Posterior vena cava (tissue), 2 donors: ENCODE measurements around the gene ZNF772. TPM values are rescaled to one million over a fixed set of nuclear protein-coding genes. Genes with fewer than 3 reads are reported as not detected.

Experiments
- DNase-seq: peaks from one replicate; pipeline ENCODE4 v3.0.0-alpha.2; 2020; ENCODE audit warnings: low spot score
- intact Hi-C, 2 donors: fragments of 100-400 bp; cut with DNase I; formaldehyde crosslinking; loops; one replicate each; pipeline versions ENCODE4 v1.14.1 to v1.14.2; 2022 to 2023
- total RNA-seq, 2 donors: library from RNA; stranded (reverse); fragmentation: NEBNext Ultra II Directional; extraction: Animal tissue kit (Norgen Biotek cat#: 25700); gene quantifications; one replicate each; pipeline ENCODE4 v1.2.1, GENCODE V29; 2021
- donor health status: DM: yes; HTN: yes; CAD: no.
- donor health status: DM: yes; HTN: yes; CAD: no.

Gene ZNF772
- total RNA-seq, 2 donors from 2014 or later, result 6.3 to 8.1 TPM

DNA sequence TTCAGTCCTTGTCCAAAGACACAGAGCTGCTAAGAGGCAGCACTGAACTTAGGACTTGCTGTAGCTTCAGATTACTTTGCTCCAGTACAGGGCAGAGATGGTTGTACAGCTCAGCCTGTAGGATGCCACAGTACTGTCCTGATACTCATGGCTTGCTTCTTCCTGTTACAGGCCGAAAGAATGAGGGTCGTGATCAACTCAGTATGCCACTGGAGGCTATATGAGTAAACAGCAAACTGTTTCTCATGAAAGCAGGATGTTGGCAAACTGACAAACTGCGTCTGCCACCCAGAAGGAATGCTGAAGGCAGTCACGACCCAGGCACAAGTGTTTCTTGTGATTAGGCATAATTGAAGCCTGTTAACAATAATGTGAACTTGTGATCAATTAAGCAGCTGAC is 39.4 kb downstream of the ZNF772 start:
- intact Hi-C loops, result no loop called here
- no peak for DNase-seq

DNA sequence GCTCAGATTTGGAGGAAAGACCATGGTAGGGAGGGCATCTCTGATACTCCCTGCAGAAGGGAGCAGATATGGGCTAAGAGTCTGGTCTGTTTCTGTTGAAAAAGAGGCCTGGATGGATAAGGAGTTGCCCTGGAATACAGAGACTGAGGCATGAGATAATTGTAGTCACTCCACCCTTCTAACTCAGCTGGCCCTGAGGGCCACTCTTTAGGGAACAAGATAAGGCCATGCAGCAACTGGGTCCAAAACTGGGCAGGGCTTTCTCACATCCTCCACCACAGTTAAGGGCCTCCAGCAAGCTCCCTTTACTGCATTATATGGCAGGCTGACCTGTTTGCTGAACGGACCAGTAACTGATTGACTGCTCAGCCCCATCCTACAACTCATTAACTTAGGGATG is 40.9 kb downstream of the ZNF772 start:
- DNase-seq, result no peak
- intact Hi-C loops, result no loop called here

DNA sequence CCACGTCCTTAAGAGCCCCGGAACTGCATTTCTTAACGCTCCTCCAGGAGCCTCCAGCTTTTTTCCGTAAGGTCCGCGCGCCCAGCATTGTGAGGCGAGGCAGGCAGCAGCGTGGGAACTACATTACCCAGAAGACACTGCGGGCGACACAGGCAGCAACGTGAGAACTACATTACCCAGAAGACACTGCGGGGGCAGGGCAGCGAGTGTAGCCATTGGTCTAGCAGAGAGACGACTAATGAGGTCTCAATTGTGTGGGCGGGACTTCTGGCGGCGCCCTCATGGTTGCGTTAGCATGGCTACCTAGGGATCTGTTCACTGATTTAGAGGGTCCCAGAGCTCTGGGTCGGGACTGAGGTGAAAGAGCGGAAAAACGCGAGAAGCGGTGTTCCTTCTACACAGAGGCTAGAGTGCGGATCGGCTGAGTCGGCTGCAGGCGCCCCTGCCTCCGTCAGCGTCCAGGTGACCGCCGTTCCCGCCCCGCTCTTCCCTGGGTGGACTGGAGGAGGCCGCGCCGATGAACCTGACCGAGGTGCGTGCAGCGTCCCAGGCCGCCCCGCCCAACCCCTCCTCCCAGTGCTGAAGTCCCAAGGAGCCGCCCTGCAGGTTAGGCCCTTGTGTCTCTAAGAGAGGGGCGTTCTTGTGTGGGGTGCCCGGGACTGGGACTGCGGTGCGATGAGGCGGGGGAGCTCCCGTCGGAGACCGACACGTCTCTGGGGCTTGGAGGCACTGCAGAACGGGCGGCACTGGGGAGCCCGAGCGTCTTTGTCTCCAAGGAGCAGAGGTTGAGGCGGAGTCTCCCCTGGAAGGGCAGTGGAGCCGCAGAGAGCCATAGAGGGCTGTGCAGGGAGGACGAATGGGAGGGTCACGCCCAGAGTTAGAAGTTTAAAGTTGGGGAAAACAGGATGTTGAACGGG is 42.0 kb downstream of the ZNF772 start, which contains the start of gene ZNF749:
Gene ZNF749, plus strand, starts transcription at position 264 of the 917 bp plus-strand sequence. Its CDS starts 254 bp downstream, at position 518.
- intact Hi-C loops, result no loop called here
- DNase-seq, result peak; percentile 99

DNA sequence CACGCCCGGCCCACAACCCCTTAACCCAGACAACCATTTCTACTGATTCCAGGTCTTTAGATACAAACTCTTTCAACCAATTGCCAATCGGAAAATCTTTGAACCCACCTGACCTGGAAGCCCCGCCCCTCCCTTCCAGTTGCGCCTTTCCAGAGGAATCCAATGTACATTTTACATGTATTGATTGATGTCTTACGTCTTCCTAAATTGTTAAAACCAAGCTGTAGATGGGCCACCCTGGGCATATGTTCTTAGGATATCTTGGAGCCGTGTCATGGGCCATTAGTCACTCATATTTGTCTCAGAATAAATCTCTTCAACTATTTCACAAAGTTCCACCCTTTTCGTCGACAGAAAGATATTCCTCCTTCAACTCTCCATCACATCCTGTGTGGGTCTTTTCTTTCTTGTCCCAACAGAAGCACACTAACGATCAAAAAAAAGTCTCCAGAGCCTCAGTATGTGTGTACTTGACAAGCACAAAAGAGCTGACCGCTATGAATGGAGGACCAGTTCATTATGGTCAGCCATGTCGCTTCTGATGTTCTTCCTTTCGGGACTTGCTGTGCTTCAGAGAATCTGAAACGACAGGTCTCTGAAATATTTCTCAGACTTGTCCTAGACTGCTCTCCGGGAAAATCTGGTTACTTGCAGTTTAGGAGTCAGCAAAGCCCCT is 42.8 kb downstream of the ZNF772 start:
- intact Hi-C loops, result no loop called here
- no peak for DNase-seq

DNA sequence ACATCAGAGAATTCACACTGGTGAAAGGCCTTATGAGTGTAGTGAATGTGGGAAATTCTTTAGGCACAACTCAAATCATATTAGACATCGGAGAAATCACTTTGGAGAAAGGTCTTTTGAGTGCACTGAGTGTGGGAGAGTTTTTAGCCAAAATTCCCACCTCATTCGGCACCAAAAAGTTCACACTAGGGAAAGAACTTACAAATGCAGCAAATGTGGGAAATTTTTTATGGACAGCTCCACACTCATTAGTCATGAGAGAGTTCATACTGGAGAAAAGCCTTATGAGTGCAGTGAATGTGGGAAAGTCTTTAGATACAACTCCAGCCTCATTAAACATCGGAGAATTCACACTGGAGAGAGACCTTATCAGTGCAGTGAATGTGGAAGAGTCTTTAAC is 56.3 kb downstream of the ZNF772 start:
- no peak for DNase-seq
- intact Hi-C loops, result no loop called here

GRCh38 chr19:57419439-57419838 is 57.9 kb downstream of the ZNF772 start:
- intact Hi-C loops, result no loop called here
- DNase-seq, result no peak

Other genes with a start within 250 kb of the ZNF772 start
- gene AURKC, start 246.5 kb downstream of the ZNF772 start, total RNA-seq, result 1 to 10 TPM; 1.6 to 2.0 TPM
- gene ZNF805, start 236.9 kb downstream of the ZNF772 start, total RNA-seq, result 10 to 100 TPM; 12.9 to 15.5 TPM
- gene ZNF460, start 197.1 kb downstream of the ZNF772 start, total RNA-seq, result 10 to 100 TPM; 46.6 to 49.7 TPM
- 1 to 10 TPM; 5.0 to 6.8 TPM for gene ZNF543, start 157.1 kb downstream of the ZNF772 start, total RNA-seq
- 1 to 10 TPM; 8.3 to 9.4 TPM for gene ZNF304, start 126.3 kb downstream of the ZNF772 start, total RNA-seq
- gene TRAPPC2B, start 114.0 kb downstream of the ZNF772 start, total RNA-seq, result 1 to 10 TPM; 7.5 to 9.2 TPM
- gene ZNF547, start 114.0 kb downstream of the ZNF772 start, total RNA-seq, result 1 to 10 TPM; 2.4 to 3.5 TPM
- gene ZNF548, start 87.7 kb downstream of the ZNF772 start, total RNA-seq, result 10 to 100 TPM; 16.4 to 18.7 TPM
- 10 to 100 TPM; 10.9 to 11.4 TPM for gene ZNF17, start 66.4 kb downstream of the ZNF772 start, total RNA-seq
- gene ZNF749, start 42.2 kb downstream of the ZNF772 start, total RNA-seq, result 10 to 100 TPM in 1 of 2 donors, 1 to 10 TPM in 1; 7.1 to 10.2 TPM
- 1 to 10 TPM in 1 of 2 donors, under 1 TPM in 1; 0.88 to 1.2 TPM for gene VN1R1, start 20.4 kb downstream of the ZNF772 start, total RNA-seq
- gene ZNF419, start 10.2 kb upstream of the ZNF772 start, total RNA-seq, result 1 to 10 TPM; 8.2 to 8.3 TPM
- 1 to 10 TPM; 5.7 to 7.2 TPM for gene ZNF773, start 22.4 kb upstream of the ZNF772 start, total RNA-seq
- 1 to 10 TPM; 4.3 to 6.1 TPM for gene ZNF549, start 49.8 kb upstream of the ZNF772 start, total RNA-seq
- 1 to 10 TPM; 3.7 to 4.5 TPM for gene ZNF550, start 82.3 kb upstream of the ZNF772 start, total RNA-seq
- gene ZNF416, start 101.3 kb upstream of the ZNF772 start, total RNA-seq, result 1 to 10 TPM; 3.9 to 5.3 TPM
- gene ZIK1, start 106.6 kb upstream of the ZNF772 start, total RNA-seq, result 1 to 10 TPM; 4.5 to 5.0 TPM
- gene ZNF530, start 122.3 kb upstream of the ZNF772 start, total RNA-seq, result 1 to 10 TPM; 1.6 to 2.4 TPM
- gene ZNF134, start 136.7 kb upstream of the ZNF772 start, total RNA-seq, result 10 to 100 TPM; 14.9 to 18.0 TPM
- gene ZNF211, start 155.6 kb upstream of the ZNF772 start, total RNA-seq, result 1 to 10 TPM; 6.9 to 8.0 TPM
- gene ZSCAN4, start 191.4 kb upstream of the ZNF772 start, total RNA-seq, result under 1 TPM in 1 of 2 donors, not detected in 1; 0.10 TPM
- gene ZNF551, start 204.4 kb upstream of the ZNF772 start, total RNA-seq, result 1 to 10 TPM; 4.8 to 7.7 TPM
- gene ZNF154, start 231.6 kb upstream of the ZNF772 start, total RNA-seq, result 1 to 10 TPM; 3.7 to 5.9 TPM